Thyroid gland (tissue), 4 donors: ENCODE measurements around the gene MSH4. TPM values are rescaled to one million over a fixed set of nuclear protein-coding genes. Genes with fewer than 3 reads are reported as not detected.

Source experiments
- DNase-seq, 2 donors: peaks; one replicate each; pipeline ENCODE4 v3.0.0-alpha.2; 2019
- H3K27ac ChIP-seq, 3 donors: fragments of 200-600 bp; sonication (generic); 1 replicate in 2 of 3; 2 replicates in 1 of 3; pipeline ENCODE4 v1.5.1; 2016 to 2019; ENCODE audit warnings: mild to moderate bottlenecking in 1 of 3, moderate library complexity in 1 of 3
- H3K27me3 ChIP-seq: fragments of 200-600 bp; sonication (generic); one replicate; pipeline ENCODE4 v1.5.1; 2019
- H3K36me3 ChIP-seq, 2 donors: fragments of 200-600 bp; sonication (generic); one replicate each; pipeline ENCODE4 v1.5.1; 2016 to 2019
- H3K4me1 ChIP-seq, 2 donors: fragments of 200-600 bp; sonication (generic); one replicate each; pipeline ENCODE4 v1.5.1; 2017 to 2019
- H3K4me3 ChIP-seq, 3 donors: fragments of 200-600 bp; sonication (generic); replicated peaks in 1 of 3; 1 replicate in 2 of 3; 2 replicates in 1 of 3; pipeline ENCODE4 v1.5.1; 2016; ENCODE audit warnings: mild to moderate bottlenecking in 1 of 3
- H3K9me3 ChIP-seq: fragments of 200-600 bp; sonication (generic); one replicate; pipeline ENCODE4 v1.5.1; 2017
- POLR2A ChIP-seq, 2 donors: fragments of 450-650 bp; IDR thresholded peaks; one replicate each; pipeline ENCODE4 v1.6.1; 2017; ENCODE audit warnings: antibody characterized with exemption in 2 of 2, mild to moderate bottlenecking in 2 of 2, moderate library complexity in 1 of 2
- WGBS, 2 donors: methylation state at CpG; one replicate each; pipeline ENCODE4 v1.1.5; 2017; 5-methylcytosine and 5-hydroxymethylcytosine counted together
- intact Hi-C: fragments of 100-400 bp; cut with DNase I; formaldehyde crosslinking; loops from one replicate; pipeline ENCODE4 v1.15.1; 2023
- total RNA-seq, 4 donors: library from RNA; depleted of rRNA; stranded (reverse); fragments of >200 nt; gene quantifications; one replicate each; pipeline ENCODE4 v1.2.3, GENCODE V29; 2016
- TF ChIP-seq, protein P1 (sequence below), 6 experiments: fragments of 200-600 bp in 3 of 6; fragments of 450-650 bp in 3 of 6; sonication (generic) in 3 of 6; IDR thresholded peaks; one replicate each; pipeline ENCODE4 v1.5.1; 2016 to 2019; ENCODE audit warnings: antibody characterized with exemption in 6 of 6, mild to moderate bottlenecking in 2 of 6, inconsistent platforms in 1 of 6, moderate library complexity in 1 of 6

The MSH4 gene
- total RNA-seq, 4 donors from 2014 or later: 0.22 to 0.40 TPM; not detected in 2

DNA sequence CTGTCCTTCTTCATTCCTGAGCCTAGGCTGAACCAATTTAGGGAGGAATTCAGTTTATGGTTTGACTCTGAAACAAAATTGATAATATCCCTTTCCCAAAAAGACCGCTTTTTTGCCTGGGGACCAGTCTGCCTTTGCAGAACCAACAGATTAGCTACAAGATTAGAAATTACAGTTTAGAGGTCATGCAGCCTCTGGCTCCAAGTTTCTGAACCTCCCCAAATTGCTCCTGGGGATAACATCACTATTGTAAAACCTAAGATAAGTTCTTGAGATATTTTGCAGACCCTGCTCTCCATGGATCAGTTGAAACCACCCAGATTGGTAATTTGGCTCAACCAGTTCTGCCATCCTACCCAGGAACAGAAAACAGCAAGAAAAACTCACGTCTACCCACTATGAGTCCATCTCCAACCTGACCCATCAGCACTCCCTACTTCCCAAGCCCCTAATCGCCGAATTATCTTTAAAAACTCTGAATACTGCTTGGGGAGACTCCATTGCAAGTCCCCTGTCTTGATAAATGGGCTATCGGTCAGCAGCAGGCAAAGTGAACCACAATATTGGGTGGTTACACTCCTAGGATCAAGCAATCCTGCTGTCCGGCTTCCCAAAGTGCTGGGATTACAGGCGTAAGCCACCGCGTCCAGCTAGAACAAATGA is 11.2 kb upstream of the MSH4 start:
- H3K27me3 ChIP-seq: no peaks in the 10 kb centered on the region
- no peaks in the 10 kb centered on the region for H3K9me3 ChIP-seq
- DNase-seq: no peak
- H3K36me3 ChIP-seq: no peaks in the 10 kb centered on the region
- peak overlapping the region in 2 of 3 donors; percentile 46 to 77 for H3K4me3 ChIP-seq
- intact Hi-C loops: loop anchor here (10.0 kb wide), 1 partner anchor 61 kb away; the partner anchor contains the start of gene ACADM
- peaks cover 22 to 34% of the 10 kb centered on the region in 2 donors for H3K4me1 ChIP-seq
- H3K27ac ChIP-seq: peak overlapping the region; percentile 46 to 73 (median 53)
- TF ChIP-seq POLR2A (IDR thresholded peaks at IDR 0.05): no peak
- TF ChIP-seq, protein P1, sequence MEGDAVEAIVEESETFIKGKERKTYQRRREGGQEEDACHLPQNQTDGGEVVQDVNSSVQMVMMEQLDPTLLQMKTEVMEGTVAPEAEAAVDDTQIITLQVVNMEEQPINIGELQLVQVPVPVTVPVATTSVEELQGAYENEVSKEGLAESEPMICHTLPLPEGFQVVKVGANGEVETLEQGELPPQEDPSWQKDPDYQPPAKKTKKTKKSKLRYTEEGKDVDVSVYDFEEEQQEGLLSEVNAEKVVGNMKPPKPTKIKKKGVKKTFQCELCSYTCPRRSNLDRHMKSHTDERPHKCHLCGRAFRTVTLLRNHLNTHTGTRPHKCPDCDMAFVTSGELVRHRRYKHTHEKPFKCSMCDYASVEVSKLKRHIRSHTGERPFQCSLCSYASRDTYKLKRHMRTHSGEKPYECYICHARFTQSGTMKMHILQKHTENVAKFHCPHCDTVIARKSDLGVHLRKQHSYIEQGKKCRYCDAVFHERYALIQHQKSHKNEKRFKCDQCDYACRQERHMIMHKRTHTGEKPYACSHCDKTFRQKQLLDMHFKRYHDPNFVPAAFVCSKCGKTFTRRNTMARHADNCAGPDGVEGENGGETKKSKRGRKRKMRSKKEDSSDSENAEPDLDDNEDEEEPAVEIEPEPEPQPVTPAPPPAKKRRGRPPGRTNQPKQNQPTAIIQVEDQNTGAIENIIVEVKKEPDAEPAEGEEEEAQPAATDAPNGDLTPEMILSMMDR (IDR thresholded peaks at IDR 0.05): no peak
- WGBS, 2 donors: 13 to 14% methylated on average over 9 of the region's 9 CpGs

DNA sequence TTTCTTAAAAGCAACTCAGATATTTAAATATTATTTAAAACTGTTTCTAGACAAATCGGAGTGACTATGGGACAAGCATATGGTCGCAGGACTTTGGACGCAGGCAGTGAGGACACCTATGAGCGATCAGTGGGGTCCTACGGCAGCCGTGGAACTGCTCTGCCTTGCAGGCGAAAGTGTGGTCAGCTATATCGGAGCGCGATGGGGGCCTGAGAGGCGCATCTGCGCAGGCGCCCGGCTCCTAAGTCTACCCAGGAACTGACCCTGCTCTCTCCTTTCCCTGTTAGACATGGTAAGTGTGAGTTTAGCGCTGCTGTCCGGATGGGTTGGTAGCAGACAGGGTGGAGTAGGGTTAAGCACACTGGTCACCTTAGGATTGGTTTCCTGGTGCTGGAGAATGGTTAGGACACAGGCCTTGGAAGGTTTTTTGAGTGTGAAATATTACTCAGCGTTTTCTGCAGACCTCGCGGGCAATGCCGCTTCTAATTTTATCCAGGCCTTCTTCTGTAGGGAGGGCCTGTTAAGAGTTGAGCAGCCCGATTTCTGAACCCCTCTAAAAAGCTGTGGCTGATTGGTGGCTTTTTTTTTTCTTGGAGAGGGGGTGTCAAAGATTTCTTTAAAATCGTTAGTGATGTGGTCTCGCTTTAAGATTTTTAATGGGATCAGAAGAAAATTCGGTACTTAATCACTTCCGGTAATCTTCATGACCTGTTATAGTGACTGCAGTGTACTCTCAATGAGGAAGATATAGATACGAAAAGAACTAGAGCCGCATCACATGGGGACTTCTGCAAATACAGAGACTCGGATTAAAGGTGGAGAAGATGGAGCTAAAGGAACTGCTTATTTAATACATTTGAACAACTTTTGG is 10.5 kb upstream of the MSH4 start, which contains the start of gene RABGGTB:
TSS of gene RABGGTB (plus strand) at position 274 of the 871 bp plus-strand sequence. CDS start at position 290, 16 bp downstream.
- Histone ChIP-seq H3K36me3 (no peaks in the 10 kb centered on the region), H3K27ac (peak within 1 kb of the TSS; percentile 46 to 73 (median 53)), H3K4me1 (peaks cover 30 to 41% of the 10 kb centered on the region in 2 donors), H3K9me3 (no peaks in the 10 kb centered on the region), H3K4me3 (peak within 1 kb of the TSS; percentile 46 to 77 (median 57)), H3K27me3 (no peaks in the 10 kb centered on the region)
- intact Hi-C loops: loop anchor here (10.0 kb wide), 1 partner anchor 61 kb away; the partner anchor contains the start of gene ACADM
- TF ChIP-seq, protein P1 (IDR thresholded peaks at IDR 0.05): no peak
- TF ChIP-seq POLR2A (IDR thresholded peaks at IDR 0.05): peak in 1 of 2 donors; percentile 87
- DNase-seq: peak; percentile 94
- 1% methylated on average over 20 to 28 of the region's 28 CpGs for WGBS, 2 donors

- H3K4me1 ChIP-seq: peaks cover 32 to 42% of the 10 kb centered on the region in 2 donors
- TF ChIP-seq, protein P1 (IDR thresholded peaks at IDR 0.05): no peak
- TF ChIP-seq POLR2A (IDR thresholded peaks at IDR 0.05): no peak
- H3K27me3 ChIP-seq: no peaks in the 10 kb centered on the region
- H3K36me3 ChIP-seq: peaks cover 0 to 6% of the 10 kb centered on the region in 2 donors
- no peak for DNase-seq
- WGBS, 2 donors: 2 to 3% methylated on average over 10 of the region's 10 CpGs
- peak overlapping the region in 2 of 3 donors; percentile 53 to 73 for H3K27ac ChIP-seq
- H3K4me3 ChIP-seq: peak overlapping the region; percentile 46 to 77 (median 57)
- no peaks in the 10 kb centered on the region for H3K9me3 ChIP-seq
- intact Hi-C loops: loop anchor here (10.0 kb wide), 1 partner anchor 62 kb away; the partner anchor contains the start of gene ACADM
Measured at GRCh38 chr1:75786901-75787493, 9.7 kb upstream of the MSH4 start.

DNA sequence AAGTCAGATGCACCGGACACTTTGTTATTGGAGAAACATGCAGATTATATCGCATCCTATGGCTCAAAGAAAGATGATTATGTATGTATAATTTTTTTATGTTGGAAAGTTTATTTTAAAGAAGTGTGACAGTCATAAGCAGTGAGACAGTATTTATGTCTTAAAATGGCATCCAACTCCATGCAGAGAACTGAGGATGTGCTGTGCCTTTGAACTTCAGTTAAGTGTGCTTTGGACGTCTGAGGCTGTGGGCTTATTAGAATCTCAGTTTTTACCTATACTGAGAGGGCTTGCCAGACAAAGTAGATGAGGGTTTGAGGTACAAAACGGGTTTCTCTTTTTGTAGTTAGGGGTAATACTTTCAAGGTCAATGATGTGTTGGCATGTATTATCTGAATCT is 9.2 kb upstream of the MSH4 start:
- H3K4me3 ChIP-seq: peak overlapping the region in 2 of 3 donors; percentile 46 to 77
- no peaks in the 10 kb centered on the region for H3K27me3 ChIP-seq
- peaks cover 32 to 42% of the 10 kb centered on the region in 2 donors for H3K4me1 ChIP-seq
- TF ChIP-seq, protein P1 (IDR thresholded peaks at IDR 0.05): no peak
- TF ChIP-seq POLR2A (IDR thresholded peaks at IDR 0.05): no peak
- H3K27ac ChIP-seq: peak overlapping the region in 1 of 3 donors; percentile 53
- no peaks in the 10 kb centered on the region for H3K9me3 ChIP-seq
- 9 to 22% methylated on average over 4 of the region's 4 CpGs for WGBS, 2 donors
- intact Hi-C loops: loop anchor here (10.0 kb wide), 1 partner anchor 63 kb away; the partner anchor contains the start of gene ACADM
- H3K36me3 ChIP-seq: peaks cover 5 to 11% of the 10 kb centered on the region in 2 donors
- no peak for DNase-seq
